ENCODE data around the gene DRC1.

DNA sequence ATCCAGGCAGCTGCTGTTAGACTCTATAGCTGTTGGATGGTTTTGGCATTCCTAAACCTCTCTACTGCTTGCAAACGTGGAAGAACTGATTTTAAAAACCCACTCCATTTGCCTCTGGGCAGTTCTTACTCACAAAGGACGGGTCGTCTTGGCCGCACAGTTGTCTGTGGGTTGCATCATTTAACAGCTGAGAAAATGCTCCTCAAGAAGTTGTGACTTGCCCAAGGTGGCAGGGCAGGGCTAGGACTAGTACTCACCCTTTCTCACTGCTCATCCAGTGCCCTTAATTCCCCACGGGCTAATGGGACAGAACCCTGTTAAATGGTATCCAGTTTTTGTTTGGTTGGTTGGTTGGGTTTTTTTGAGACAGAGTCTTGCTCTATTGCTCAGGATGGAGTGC lies 997 bp upstream of the DRC1 start:
- TF ChIP-seq ZNF274 (IDR thresholded peaks at IDR 0.05; ENCODE audit: low read depth, low read length) = no peak
- no peak for TF ChIP-seq SUZ12 (IDR thresholded peaks at IDR 0.05; ENCODE audit: extremely low read depth, insufficient read depth, insufficient read length)
- TF ChIP-seq YY1 (IDR thresholded peaks at IDR 0.05; ENCODE audit: insufficient read depth, insufficient read length) = no peak

Data from NT2/D1 (cell line).